Measurements from ENCODE around the gene MYO7A.

Gene MYO7A

DNA sequence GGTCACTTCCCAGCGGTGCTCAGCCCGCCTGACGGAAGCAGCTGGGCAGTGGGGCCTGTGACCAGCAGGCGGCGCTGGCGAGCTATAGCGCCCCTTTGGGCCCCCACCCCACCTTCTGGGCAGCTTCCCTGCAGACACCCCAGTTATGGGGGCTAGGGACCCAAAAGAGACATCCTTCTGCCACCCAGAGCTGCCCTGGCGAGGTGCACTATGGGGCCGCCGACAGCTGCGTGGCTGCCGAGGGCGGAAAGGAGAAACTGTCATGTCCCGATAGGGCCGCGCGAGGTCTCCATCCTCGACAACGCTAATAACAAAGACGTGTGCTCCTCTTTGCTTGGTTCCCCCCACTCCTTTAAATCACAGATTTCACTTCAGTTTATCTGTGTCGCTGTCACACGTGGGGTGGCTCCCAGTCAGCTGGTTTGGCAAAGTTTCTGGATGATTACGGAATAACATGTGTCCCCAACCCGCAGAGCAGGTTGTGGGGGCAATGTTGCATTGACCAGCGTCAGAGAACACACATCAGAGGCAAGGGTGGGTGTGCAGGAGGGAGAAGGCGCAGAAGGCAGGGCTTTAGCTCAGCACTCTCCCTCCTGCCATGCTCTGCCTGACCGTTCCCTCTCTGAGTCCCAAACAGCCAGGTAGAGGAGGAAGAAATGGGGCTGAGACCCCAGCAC is 673 bp upstream of the MYO7A start:
- peak; percentile 83 for DNase-seq (ENCODE audit: low spot score)

DNA sequence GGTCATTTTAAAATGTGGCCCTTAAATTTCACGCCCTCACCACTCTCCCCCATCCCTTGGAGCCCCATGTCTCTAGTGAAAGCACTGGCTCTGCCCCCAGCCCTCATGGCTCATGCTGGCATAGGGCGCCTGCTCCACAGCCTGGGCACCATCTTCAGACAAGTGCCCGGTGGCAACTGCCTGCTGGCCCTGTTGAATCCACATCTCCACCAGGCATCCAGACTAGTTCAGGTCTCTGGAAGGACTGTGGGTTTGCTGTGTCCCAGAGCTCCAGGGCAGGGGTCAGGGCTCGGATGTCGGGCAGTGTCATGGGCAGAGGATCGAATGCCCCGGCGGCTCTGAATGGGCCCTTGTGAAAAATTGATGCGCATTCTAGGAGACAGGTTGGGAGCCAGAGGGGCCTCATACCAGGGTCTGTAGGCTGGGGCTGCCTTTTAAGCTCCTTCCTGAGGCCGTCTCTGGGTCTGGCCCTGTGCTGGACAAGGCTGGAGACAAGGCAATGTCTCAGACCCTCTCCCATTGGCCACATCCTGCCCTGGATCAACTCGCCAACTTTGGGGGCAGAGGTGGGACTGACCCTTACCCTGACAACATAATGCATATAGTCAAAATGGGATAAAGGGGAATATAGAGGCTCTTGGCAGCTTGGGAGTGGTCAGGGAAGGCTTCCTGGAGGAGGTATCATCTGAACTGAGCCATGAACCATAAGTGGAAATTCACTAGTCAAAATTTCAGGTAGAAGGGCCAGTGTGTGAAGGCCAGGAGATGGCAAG is 1.2 kb downstream of the MYO7A start:
- no peak for FAIRE-seq

More for the DNA sequence above, 673 bp upstream of the MYO7A start:
- FAIRE-seq, result peak; percentile 97

DNA sequence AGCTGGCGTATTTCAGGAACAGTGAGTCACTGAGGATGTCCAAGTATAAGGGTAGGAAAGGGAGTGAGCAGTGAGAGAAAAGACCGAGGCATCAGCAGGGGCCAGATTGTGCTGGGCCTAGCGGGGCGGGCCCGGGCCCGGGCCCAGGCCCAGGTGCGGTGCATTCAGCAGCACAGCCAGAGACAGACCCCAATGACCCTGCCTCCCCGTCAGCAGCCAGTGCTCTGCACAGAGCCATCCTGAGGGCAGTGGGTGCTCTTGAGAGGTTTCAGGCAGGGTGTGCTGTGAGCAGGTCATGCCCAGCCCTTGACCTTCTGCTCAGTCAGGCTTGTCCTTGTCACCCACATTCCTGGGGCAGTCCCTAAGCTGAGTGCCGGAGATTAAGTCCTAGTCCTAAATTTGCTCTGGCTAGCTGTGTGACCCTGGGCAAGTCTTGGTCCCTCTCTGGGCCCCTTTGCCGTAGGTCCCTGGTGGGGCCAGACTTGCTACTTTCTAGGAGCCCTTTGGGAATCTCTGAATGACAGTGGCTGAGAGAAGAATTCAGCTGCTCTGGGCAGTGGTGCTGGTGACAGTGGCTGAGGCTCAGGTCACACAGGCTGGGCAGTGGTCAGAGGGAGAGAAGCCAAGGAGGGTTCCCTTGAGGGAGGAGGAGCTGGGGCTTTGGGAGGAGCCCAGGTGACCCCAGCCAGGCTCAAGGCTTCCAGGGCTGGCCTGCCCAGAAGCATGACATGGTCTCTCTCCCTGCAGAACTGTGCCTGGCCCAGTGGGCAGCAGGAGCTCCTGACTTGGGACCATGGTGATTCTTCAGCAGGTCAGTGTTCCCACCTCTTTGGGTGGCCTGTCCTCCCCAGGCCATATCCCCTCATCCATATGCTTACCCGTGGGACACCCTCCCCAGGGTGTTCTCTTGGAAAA is 2.1 kb downstream of the MYO7A start:
- FAIRE-seq, result no peak
- DNase-seq (ENCODE audit: low spot score), result no peak

More for the DNA sequence above, 1.2 kb downstream of the MYO7A start:
- no peak for DNase-seq (ENCODE audit: low spot score)

DNA sequence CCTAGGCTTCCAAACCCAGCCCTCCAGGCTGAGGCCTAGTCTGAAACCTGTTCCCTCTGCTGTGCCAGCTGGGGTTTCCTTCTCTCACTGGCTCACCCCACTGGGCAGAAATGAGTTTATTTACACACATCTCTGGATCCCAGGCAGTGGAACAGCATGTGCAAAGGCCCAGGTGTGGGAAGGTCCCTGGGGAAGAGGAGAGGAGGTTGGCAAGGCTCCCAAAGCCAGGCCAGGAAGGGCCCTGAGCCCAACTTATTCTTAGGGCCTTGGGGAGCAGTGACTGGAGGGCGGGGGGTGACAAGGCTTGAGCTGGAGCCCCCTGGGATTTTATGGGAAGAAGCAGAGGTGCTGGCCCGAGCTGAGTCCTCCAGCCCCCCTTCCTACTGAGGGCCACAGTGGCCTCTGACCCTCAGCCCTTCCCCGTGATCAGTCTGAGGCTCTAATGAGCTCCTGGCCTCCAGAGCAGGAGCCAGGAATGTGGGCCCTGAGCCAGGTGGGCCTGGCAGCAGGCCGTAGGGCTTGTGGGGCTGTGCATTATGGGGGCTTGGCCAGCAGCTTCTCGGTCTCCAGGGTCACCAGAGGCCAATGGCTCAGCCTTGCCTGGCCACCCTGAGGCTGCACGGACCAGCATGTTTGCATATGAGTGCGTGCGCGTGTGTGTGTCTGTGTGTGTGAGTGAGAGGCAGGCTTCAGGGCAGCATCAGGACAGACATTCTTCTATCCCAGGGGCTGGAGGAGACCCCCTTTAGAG is 2.9 kb downstream of the MYO7A start:
- DNase-seq (ENCODE audit: low spot score) (peak; percentile 41), FAIRE-seq (no peak)

DNA sequence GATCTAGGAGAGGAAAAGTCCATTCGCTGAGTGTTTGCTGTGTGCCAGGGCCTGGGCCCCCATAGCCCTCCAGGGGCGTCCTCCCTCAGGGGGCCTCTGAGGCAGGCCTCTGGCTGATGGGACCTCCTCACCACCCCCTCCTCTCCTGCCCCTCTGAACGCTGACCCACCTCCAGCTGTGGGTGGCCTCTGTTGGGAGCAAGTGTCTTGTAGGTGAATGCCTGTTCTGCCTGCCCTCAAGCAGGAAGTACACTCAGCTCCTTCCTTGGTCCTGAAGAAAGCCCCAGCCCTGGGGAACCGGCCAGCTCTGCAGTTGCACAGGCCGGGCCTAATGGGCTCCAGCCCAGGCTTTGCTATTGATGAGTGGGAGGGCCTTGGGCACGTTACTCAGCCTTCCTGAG is 3.5 kb downstream of the MYO7A start:
- FAIRE-seq (no peak), DNase-seq (ENCODE audit: low spot score) (no peak)

GRCh38 chr11:77135069-77135468 is 7.0 kb downstream of the MYO7A start:
- FAIRE-seq, result no peak
- no peak for DNase-seq (ENCODE audit: low spot score)

DNA sequence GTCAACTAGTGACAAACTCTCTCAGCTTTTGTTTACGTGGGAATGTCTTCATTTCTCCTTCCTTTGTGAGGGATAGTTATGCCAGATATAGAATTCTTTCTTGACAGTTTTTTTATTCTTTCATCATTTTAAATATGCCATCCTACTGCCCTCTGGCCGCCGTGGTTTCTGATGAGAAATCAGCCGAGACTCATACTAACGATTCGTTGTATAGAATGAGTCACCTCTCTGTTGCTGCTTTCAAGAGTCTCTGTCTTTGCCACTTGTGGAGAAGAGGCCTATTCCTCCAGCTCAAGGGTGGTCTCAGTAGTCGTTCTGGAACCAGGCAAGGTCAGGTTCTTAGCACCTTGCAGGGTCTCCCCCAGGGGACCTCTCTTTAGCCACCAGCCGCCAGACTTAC is 8.0 kb downstream of the MYO7A start:
- DNase-seq (ENCODE audit: low spot score) (peak; percentile 42), FAIRE-seq (no peak)

- DNase-seq (ENCODE audit: low spot score), result no peak
- FAIRE-seq, result no peak
These were observed 8.9 kb downstream of the MYO7A start for GRCh38 chr11:77136784-77137420.

- FAIRE-seq (no peak), DNase-seq (ENCODE audit: low spot score) (no peak)
These were observed 9.4 kb downstream of the MYO7A start for GRCh38 chr11:77137421-77137820.

- DNase-seq (ENCODE audit: low spot score) (no peak), FAIRE-seq (no peak)
These were observed 10.1 kb downstream of the MYO7A start for GRCh38 chr11:77138106-77138649.

DNA sequence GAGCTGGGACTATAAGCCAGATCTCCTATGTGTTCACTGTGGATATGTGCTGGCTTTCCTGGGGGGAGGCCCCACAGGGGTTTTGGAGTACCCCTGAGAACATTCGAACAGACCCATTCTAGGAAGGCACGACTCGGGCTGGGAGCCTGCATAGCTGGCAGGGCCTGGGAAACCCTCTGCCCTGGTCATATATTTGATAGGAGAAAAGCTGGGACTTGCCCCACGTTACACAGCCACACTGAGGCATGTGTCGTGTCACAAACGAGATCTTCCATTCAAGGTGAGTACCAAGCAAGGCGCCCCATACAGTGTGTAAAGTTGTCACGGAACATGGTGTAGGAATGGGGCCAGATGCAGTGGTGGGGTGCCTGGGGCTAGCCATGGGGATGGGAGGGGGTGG is 11.2 kb downstream of the MYO7A start:
- DNase-seq (ENCODE audit: low spot score), result no peak
- no peak for FAIRE-seq

- DNase-seq (ENCODE audit: low spot score) (no peak), FAIRE-seq (no peak)
These were observed 12.3 kb downstream of the MYO7A start for GRCh38 chr11:77140231-77140851.

GRCh38 chr11:77141034-77141433 is 13.0 kb downstream of the MYO7A start:
- no peak for DNase-seq (ENCODE audit: low spot score)

DNA sequence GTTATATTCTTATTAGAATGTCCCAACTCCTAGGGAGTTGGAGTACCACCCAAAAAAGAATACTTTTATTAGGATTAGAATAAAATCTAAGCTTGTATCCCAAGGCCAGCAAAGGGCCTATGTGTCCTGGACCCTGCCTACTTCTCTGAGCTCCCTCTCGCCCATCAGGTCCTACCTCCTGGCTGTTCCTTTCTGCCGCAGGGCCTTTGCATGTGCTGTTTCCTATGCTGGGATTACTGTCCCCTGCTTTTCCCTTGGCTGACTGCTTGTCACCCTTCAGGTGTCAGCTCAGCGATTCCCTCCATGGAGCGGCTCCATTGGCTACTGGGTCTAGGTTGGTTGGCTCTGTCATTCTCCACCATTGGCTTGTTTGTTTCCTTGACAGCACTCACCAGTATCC is 13.4 kb downstream of the MYO7A start:
- FAIRE-seq (no peak), DNase-seq (ENCODE audit: low spot score) (no peak)

More at GRCh38 chr11:77141034-77141433, 13.0 kb downstream of the MYO7A start:
- peak; percentile 96 for FAIRE-seq

- FAIRE-seq (no peak), DNase-seq (ENCODE audit: low spot score) (no peak)
These were observed 14.3 kb downstream of the MYO7A start for GRCh38 chr11:77142091-77142975.

DNA sequence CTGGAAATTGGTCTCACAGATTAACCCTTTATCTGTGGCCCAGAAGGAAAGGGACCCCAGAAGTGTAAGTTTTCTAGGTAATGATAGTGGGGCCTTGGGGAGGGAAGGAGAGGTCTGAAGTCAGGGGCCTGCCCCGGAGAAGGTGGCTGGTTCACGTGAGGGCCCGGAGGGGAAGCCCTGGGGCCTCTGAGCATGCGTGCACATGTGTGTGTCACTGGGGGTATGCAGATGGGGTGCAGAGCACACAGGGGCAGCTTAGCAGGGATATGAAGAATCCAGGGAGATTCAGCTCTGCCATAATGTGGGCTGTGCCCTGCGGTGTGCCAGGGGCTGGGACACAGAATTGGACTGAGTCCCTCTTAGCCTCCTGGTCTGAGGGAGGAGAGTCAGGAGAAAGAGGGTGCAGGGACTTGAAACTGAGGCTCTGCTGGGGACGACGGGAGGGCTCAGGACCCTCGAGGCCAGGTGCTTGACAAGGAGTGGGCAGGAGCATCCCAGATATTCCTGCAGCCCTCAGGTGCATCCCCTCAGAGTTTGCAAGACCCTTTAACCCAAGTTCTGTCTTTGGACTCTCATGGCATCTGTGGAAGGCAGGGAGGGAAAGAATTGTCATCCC is 15.5 kb downstream of the MYO7A start:
- DNase-seq (ENCODE audit: low spot score) (no peak), FAIRE-seq (no peak)

DNA sequence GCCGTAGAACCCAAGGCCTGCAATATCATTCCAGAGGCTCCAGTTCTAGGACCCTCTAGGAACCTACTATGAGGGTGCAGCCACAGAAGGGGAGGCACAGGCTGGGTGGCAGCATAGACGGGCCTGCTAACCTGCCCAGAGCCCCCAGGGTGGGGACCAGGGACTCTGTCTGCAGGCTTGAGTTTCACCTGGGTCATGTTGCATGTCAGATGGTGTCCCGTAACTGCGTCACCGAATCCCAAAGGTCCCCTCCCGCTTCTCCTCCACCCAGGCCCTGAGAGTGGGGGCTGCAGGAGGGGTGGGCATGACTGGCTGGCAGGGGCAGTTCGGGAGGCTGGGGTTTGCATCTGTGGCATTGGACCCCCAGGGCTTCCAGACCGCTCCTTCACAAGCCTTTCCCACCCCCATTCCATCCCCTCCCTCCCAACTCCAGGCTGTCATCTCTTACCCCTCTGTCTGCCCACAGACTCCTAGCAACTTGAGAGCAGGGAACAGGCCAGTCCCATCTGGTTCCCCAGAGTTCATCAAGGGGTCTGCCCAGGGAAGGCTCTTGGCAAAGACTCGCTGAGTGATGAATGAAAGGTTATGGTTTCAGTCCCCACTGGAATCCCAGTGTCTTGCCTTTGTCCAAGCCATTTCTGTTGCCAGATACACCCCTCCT is 16.3 kb downstream of the MYO7A start:
- FAIRE-seq (no peak), DNase-seq (ENCODE audit: low spot score) (no peak)
